ENCODE results near the gene MPC2. TPM values are rescaled to one million over a fixed set of nuclear protein-coding genes. Genes with fewer than 3 reads are reported as not detected.

MPC2 gene
- total and polyA plus RNA-seq, 4 experiments from 2014 or later = 30.8 to 123 (median 60.5) TPM

- Mint-ChIP-seq H3K27ac (peak overlapping the region in 1 of 7 donors; percentile 61), H3K36me3 (peaks cover 15 to 31% of the 10 kb centered on the region in 2 donors), H3K9me3 (peaks cover 0 to 6% (median 0%) of the 10 kb centered on the region in 8 donors), H3K27me3 (no peaks in the 10 kb centered on the region), H3K4me1 (peaks cover 34 to 56% (median 48%) of the 10 kb centered on the region in 4 donors), H3K4me3 (peak overlapping the region in 1 of 8 donors; percentile 22)
- Histone ChIP-seq H3K36me3 (ENCODE audit: insufficient read depth, low read length) (no peaks in the 10 kb centered on the region), H3K9me3 (ENCODE audit: control insufficient read depth in 1 of 2, low read length in 2 of 2) (no peaks in the 10 kb centered on the region), H3K4me1 (ENCODE audit: insufficient read depth, low read length) (peaks cover 6% of the 10 kb centered on the region), H3K4me3 (ENCODE audit: low read length in 2 of 2) (no peak overlapping the region), H3K27ac (ENCODE audit: low read depth, low read length) (no peak overlapping the region), H3K27me3 (ENCODE audit: insufficient read depth, low read length) (no peaks in the 10 kb centered on the region)
- no peak for DNase-seq
- CTCF ChIA-PET (ENCODE audit: partially characterized antibody) = interaction anchor here (1.1 kb wide), 1 partner anchor 10 kb away, joined by 3 read pairs; the partner anchor contains the start of gene MPC2
- intact Hi-C loops (cut with micrococcal nuclease) = loop anchor here (10.0 kb wide), 1 partner anchor 67 kb away; no protein-coding TSS in a partner anchor
- POLR2A ChIA-PET (ENCODE audit: partially characterized antibody) = no interaction called here
Measured at GRCh38 chr1:167947733-167948132, 10.9 kb upstream of the MPC2 start.

GRCh38 chr1:167943541-167943940 is 6.7 kb upstream of the MPC2 start:
- ChIA-PET CTCF (ENCODE audit: partially characterized antibody) (no interaction called here), POLR2A (ENCODE audit: partially characterized antibody) (no interaction called here)
- Histone ChIP-seq H3K27me3 (ENCODE audit: insufficient read depth, low read length) (no peaks in the 10 kb centered on the region), H3K4me1 (ENCODE audit: insufficient read depth, low read length) (peaks cover 8% of the 10 kb centered on the region), H3K36me3 (ENCODE audit: insufficient read depth, low read length) (no peaks in the 10 kb centered on the region), H3K27ac (ENCODE audit: low read depth, low read length) (no peak overlapping the region), H3K4me3 (ENCODE audit: low read length in 2 of 2) (no peak overlapping the region), H3K9me3 (ENCODE audit: control insufficient read depth in 1 of 2, low read length in 2 of 2) (no peaks in the 10 kb centered on the region)
- intact Hi-C loops (cut with micrococcal nuclease) = loop anchor here (10.0 kb wide), 1 partner anchor 71 kb away; no protein-coding TSS in a partner anchor
- H3K36me3 Mint-ChIP-seq = peaks cover 6 to 19% of the 10 kb centered on the region in 2 donors
- no peaks in the 10 kb centered on the region for H3K27me3 Mint-ChIP-seq
- DNase-seq = no peak
- no peak overlapping the region for H3K27ac Mint-ChIP-seq
- H3K4me1 Mint-ChIP-seq = peaks cover 32 to 59% (median 44%) of the 10 kb centered on the region in 4 donors
- H3K4me3 Mint-ChIP-seq = no peak overlapping the region
- H3K9me3 Mint-ChIP-seq = peaks cover 0 to 6% (median 0%) of the 10 kb centered on the region in 8 donors

GRCh38 chr1:167940264-167940663 is 3.4 kb upstream of the MPC2 start:
- H3K27ac Mint-ChIP-seq = no peak overlapping the region
- H3K9me3 Mint-ChIP-seq = peaks cover 0 to 7% (median 0%) of the 10 kb centered on the region in 8 donors
- peak in 1 of 5 donors; percentile 27 for DNase-seq
- POLR2A ChIA-PET (ENCODE audit: partially characterized antibody) = no interaction called here
- H3K36me3 Mint-ChIP-seq = peaks cover 19 to 23% of the 10 kb centered on the region in 2 donors
- intact Hi-C loops (cut with micrococcal nuclease) = loop anchor here (10.0 kb wide), 1 partner anchor 75 kb away; no protein-coding TSS in a partner anchor
- no peaks in the 10 kb centered on the region for H3K27me3 ChIP-seq (ENCODE audit: insufficient read depth, low read length)
- no peaks in the 10 kb centered on the region for H3K36me3 ChIP-seq (ENCODE audit: insufficient read depth, low read length)
- H3K27ac ChIP-seq (ENCODE audit: low read depth, low read length) = no peak overlapping the region
- no peak overlapping the region for H3K4me3 Mint-ChIP-seq
- peaks cover 21 to 52% (median 36%) of the 10 kb centered on the region in 4 donors for H3K4me1 Mint-ChIP-seq
- H3K9me3 ChIP-seq (ENCODE audit: control insufficient read depth in 1 of 2, low read length in 2 of 2) = no peaks in the 10 kb centered on the region
- no peak overlapping the region for H3K4me3 ChIP-seq (ENCODE audit: low read length in 2 of 2)
- H3K27me3 Mint-ChIP-seq = no peaks in the 10 kb centered on the region
- peaks cover 10% of the 10 kb centered on the region for H3K4me1 ChIP-seq (ENCODE audit: insufficient read depth, low read length)
- CTCF ChIA-PET (ENCODE audit: partially characterized antibody) = no interaction called here

- Mint-ChIP-seq H3K36me3 (peaks cover 1 to 21% of the 10 kb centered on the region in 2 donors), H3K4me3 (peak overlapping the region; percentile 76 to 99 (median 93)), H3K27me3 (no peaks in the 10 kb centered on the region), H3K27ac (peak overlapping the region; percentile 68 to 98 (median 87)), H3K9me3 (peaks cover 0 to 1% (median 0%) of the 10 kb centered on the region in 8 donors), H3K4me1 (peaks cover 29 to 60% (median 42%) of the 10 kb centered on the region in 4 donors)
- Histone ChIP-seq H3K4me3 (ENCODE audit: low read length in 2 of 2) (no peak overlapping the region), H3K27ac (ENCODE audit: low read depth, low read length) (peak overlapping the region; percentile 85), H3K4me1 (ENCODE audit: insufficient read depth, low read length) (peaks cover 28% of the 10 kb centered on the region), H3K9me3 (ENCODE audit: control insufficient read depth in 1 of 2, low read length in 2 of 2) (no peaks in the 10 kb centered on the region), H3K36me3 (ENCODE audit: insufficient read depth, low read length) (no peaks in the 10 kb centered on the region), H3K27me3 (ENCODE audit: insufficient read depth, low read length) (no peaks in the 10 kb centered on the region)
- POLR2A ChIA-PET (ENCODE audit: partially characterized antibody) = interaction anchor here (0.8 kb wide), 1 partner anchor 31 kb away, joined by 3 read pairs; no protein-coding TSS in a partner anchor
- no peak for DNase-seq
- intact Hi-C loops (cut with micrococcal nuclease) = loop anchor here (5.0 kb wide), 5 partner anchors 144 to 1169 kb away; partner anchors contain the start of genes ATP1B1, CREG1, RCSD1 and TADA1
- CTCF ChIA-PET (ENCODE audit: partially characterized antibody) = interaction anchor here (1.3 kb wide), 1 partner anchor 10 kb away, joined by 3 read pairs; no protein-coding TSS in a partner anchor
Measured at GRCh38 chr1:167938080-167938636, 1.3 kb upstream of the MPC2 start.

GRCh38 chr1:167937709-167938010 is 788 bp upstream of the MPC2 start:
- Mint-ChIP-seq H3K9me3 (peaks cover 0 to 1% (median 0%) of the 10 kb centered on the region in 8 donors), H3K27ac (peak overlapping the region; percentile 93 to 98 (median 96)), H3K4me3 (peak overlapping the region; percentile 90 to 99 (median 93)), H3K4me1 (peaks cover 31 to 63% (median 46%) of the 10 kb centered on the region in 4 donors), H3K36me3 (peaks cover 0 to 21% of the 10 kb centered on the region in 2 donors), H3K27me3 (no peaks in the 10 kb centered on the region)
- POLR2A ChIA-PET (ENCODE audit: partially characterized antibody) = interaction anchor here (0.8 to 2.2 kb wide), 4 partner anchors 8 to 64 kb away, joined by 3 to 8 read pairs (median 4); no protein-coding TSS in a partner anchor
- Histone ChIP-seq H3K4me3 (ENCODE audit: low read length in 2 of 2) (peak overlapping the region; percentile 69 to 90), H3K27me3 (ENCODE audit: insufficient read depth, low read length) (no peaks in the 10 kb centered on the region), H3K27ac (ENCODE audit: low read depth, low read length) (peak overlapping the region; percentile 85), H3K36me3 (ENCODE audit: insufficient read depth, low read length) (no peaks in the 10 kb centered on the region), H3K9me3 (ENCODE audit: control insufficient read depth in 1 of 2, low read length in 2 of 2) (no peaks in the 10 kb centered on the region), H3K4me1 (ENCODE audit: insufficient read depth, low read length) (peaks cover 28% of the 10 kb centered on the region)
- CTCF ChIA-PET (ENCODE audit: partially characterized antibody) = interaction anchor here (1.3 kb wide), 1 partner anchor 11 kb away, joined by 3 read pairs; no protein-coding TSS in a partner anchor
- intact Hi-C loops (cut with micrococcal nuclease) = loop anchor here (2.0 to 5.0 kb wide), 7 partner anchors 135 to 1857 kb away; partner anchors contain the start of genes ATP1B1, CREG1, METTL18 and RCSD1
- DNase-seq = no peak

- peak within 1 kb of the TSS; percentile 90 to 99 (median 94) for H3K4me3 Mint-ChIP-seq
- peak; percentile 98 to 99 (median 99) for DNase-seq
- peaks cover 29 to 58% (median 43%) of the 10 kb centered on the region in 4 donors for H3K4me1 Mint-ChIP-seq
Measured at GRCh38 chr1:167936068-167936929, 573 bp downstream of the MPC2 start, which contains the start of gene DCAF6. DCAF6 (plus strand) TSS chr1:167936683; CDS start chr1:167936912, 229 bp downstream.

More at GRCh38 chr1:167936068-167936929, 573 bp downstream of the MPC2 start, which contains the start of gene DCAF6:
- H3K36me3 ChIP-seq (ENCODE audit: insufficient read depth, low read length) = no peaks in the 10 kb centered on the region
- Mint-ChIP-seq H3K36me3 (peaks cover 0 to 18% of the 10 kb centered on the region in 2 donors), H3K27me3 (no peaks in the 10 kb centered on the region), H3K27ac (peak within 1 kb of the TSS; percentile 97 to 100 (median 98)), H3K9me3 (peaks cover 0 to 1% (median 0%) of the 10 kb centered on the region in 8 donors)
- intact Hi-C loops (cut with micrococcal nuclease) = loop anchor here (1.0 to 5.0 kb wide), 13 partner anchors 133 to 1957 kb away; partner anchors contain the start of genes ATP1B1, CREG1, METTL18 and NME7
- peaks cover 28% of the 10 kb centered on the region for H3K4me1 ChIP-seq (ENCODE audit: insufficient read depth, low read length)
- H3K9me3 ChIP-seq (ENCODE audit: control insufficient read depth in 1 of 2, low read length in 2 of 2) = no peaks in the 10 kb centered on the region
- no peaks in the 10 kb centered on the region for H3K27me3 ChIP-seq (ENCODE audit: insufficient read depth, low read length)
- POLR2A ChIA-PET (ENCODE audit: partially characterized antibody) = interaction anchor here (0.6 to 2.3 kb wide), 37 partner anchors 9 to 1958 kb away, joined by 3 to 13 read pairs (median 4); partner anchors contain the start of genes ADCY10, BLZF1, CREG1 and GPA33
- H3K4me3 ChIP-seq (ENCODE audit: low read length in 2 of 2) = peak within 1 kb of the TSS; percentile 69 to 90
- CTCF ChIA-PET (ENCODE audit: partially characterized antibody) = interaction anchor here (0.7 to 3.1 kb wide), 7 partner anchors 12 to 1432 kb away, joined by 3 to 14 read pairs (median 3); partner anchors contain the start of genes BLZF1 and NME7
- H3K27ac ChIP-seq (ENCODE audit: low read depth, low read length) = peak within 1 kb of the TSS; percentile 85
